OCI-LY1 (cell line): ENCODE measurements around the gene DDO.

Experiments used
- H2AFZ ChIP-seq: fragments of 200-600 bp; sonication (generic), shearing (Covaris generic); 2 replicates; pipeline ENCODE4 v1.6.0; 2014; ENCODE audit warnings: antibody characterized with exemption, mild to moderate bottlenecking, low read length
- H3F3A ChIP-seq: fragments of 200-600 bp; sonication (generic), shearing (Covaris generic); 2 replicates; pipeline ENCODE4 v1.6.0; 2014; ENCODE audit warnings: mild to moderate bottlenecking, antibody characterized with exemption, low read length, moderate library complexity; ENCODE audit not compliant: insufficient read depth
- H3K27ac ChIP-seq: fragments of 200-600 bp; sonication (generic); 2 replicates; pipeline ENCODE4 v1.5.1; 2014; ENCODE audit warnings: low read length, mixed run types, mild to moderate bottlenecking, low read depth; ENCODE audit not compliant: poor library complexity, severe bottlenecking
- H3K27me3 ChIP-seq: fragments of 200-600 bp; sonication (generic); 2 replicates; pipeline ENCODE4 v1.6.0; 2014; ENCODE audit warnings: antibody characterized with exemption, mild to moderate bottlenecking, low read length, moderate library complexity; ENCODE audit not compliant: insufficient read depth
- H3K36me3 ChIP-seq: fragments of 200-600 bp; sonication (generic); 2 replicates; pipeline ENCODE4 v1.6.1; 2014; ENCODE audit warnings: mild to moderate bottlenecking, antibody characterized with exemption, low read length, moderate library complexity, mixed read lengths; ENCODE audit not compliant: insufficient read depth
- H3K4me1 ChIP-seq: fragments of 200-600 bp; sonication (generic); 2 replicates; pipeline ENCODE4 v1.5.1; 2014; ENCODE audit warnings: mild to moderate bottlenecking, low read length, moderate library complexity; ENCODE audit not compliant: insufficient read depth, severe bottlenecking
- H3K4me2 ChIP-seq: fragments of 200-600 bp; sonication (generic), shearing (Covaris generic); 2 replicates; pipeline ENCODE4 v1.6.1; 2014; ENCODE audit warnings: low read length
- H3K4me3 ChIP-seq: fragments of 200-600 bp; sonication (generic); 2 replicates; pipeline ENCODE4 v1.5.1; 2014; ENCODE audit warnings: low read length, low read depth, mild to moderate bottlenecking, mixed read lengths; ENCODE audit not compliant: poor library complexity, severe bottlenecking
- H3K79me2 ChIP-seq: fragments of 200-600 bp; shearing (Covaris generic); 2 replicates; pipeline ENCODE4 v1.6.1; 2016; ENCODE audit warnings: mixed run types, low read length, mixed read lengths; ENCODE audit not compliant: insufficient read depth
- H3K9ac ChIP-seq: fragments of 200-600 bp; sonication (generic), shearing (Covaris generic); 2 replicates; pipeline ENCODE4 v1.6.1; 2014; ENCODE audit warnings: mild to moderate bottlenecking, low read length, mixed read lengths
- H3K9me2 ChIP-seq: fragments of 200-600 bp; sonication (generic), shearing (Covaris generic); 2 replicates; pipeline ENCODE4 v1.6.1; 2014; ENCODE audit warnings: low read depth, mild to moderate bottlenecking, low read length, mixed read lengths
- H3K9me3 ChIP-seq: fragments of 200-600 bp; shearing (Covaris generic); 2 replicates; pipeline ENCODE4 v1.6.1; 2014; ENCODE audit warnings: low read length, mixed read lengths
- H4K20me1 ChIP-seq: fragments of 200-600 bp; sonication (generic), shearing (Covaris generic); 2 replicates; pipeline ENCODE4 v1.6.0; 2016; ENCODE audit warnings: mild to moderate bottlenecking, low read length; ENCODE audit not compliant: insufficient read depth
- CTCF ChIP-seq: fragments of 200-600 bp; sonication (generic), shearing (Covaris generic); IDR thresholded peaks from 2 replicates; pipeline ENCODE4 v1.5.1; 2017; ENCODE audit warnings: mild to moderate bottlenecking, antibody characterized with exemption, low read length, moderate library complexity, mixed read lengths
- EZH2 ChIP-seq: fragments of 200-600 bp; sonication (generic), shearing (Covaris generic); IDR thresholded peaks from 2 replicates; pipeline ENCODE4 v1.8.0; 2017; ENCODE audit warnings: borderline replicate concordance, mixed run types, mild to moderate bottlenecking, antibody characterized with exemption, low read length, moderate library complexity, mixed read lengths

DDO gene

GRCh38 chr6:110355022-110355421 is 60.4 kb downstream of the DDO start:
- Histone ChIP-seq H3K4me1 (no peaks in the 10 kb centered on the region), H3K4me2 (no peak overlapping the region), H3K9me2 (no peaks in the 10 kb centered on the region)

GRCh38 chr6:110354153-110354552 is 61.2 kb downstream of the DDO start:
- Histone ChIP-seq H3K4me3 (no peak overlapping the region), H3K9me3 (no peaks in the 10 kb centered on the region), H3K79me2 (no peaks in the 10 kb centered on the region), H3K4me1 (no peaks in the 10 kb centered on the region), H3K4me2 (no peak overlapping the region), H4K20me1 (no peaks in the 10 kb centered on the region), H3K9me2 (no peaks in the 10 kb centered on the region), H3K36me3 (no peaks in the 10 kb centered on the region), H3F3A (no peaks in the 10 kb centered on the region), H3K9ac (no peak overlapping the region), H3K27me3 (no peaks in the 10 kb centered on the region), H3K27ac (no peak overlapping the region), H2AFZ (no peak overlapping the region)
- no peak for TF ChIP-seq EZH2
- TF ChIP-seq CTCF, result no peak

More at GRCh38 chr6:110355022-110355421, 60.4 kb downstream of the DDO start:
- no peaks in the 10 kb centered on the region for H3K9me3 ChIP-seq
- no peak for TF ChIP-seq EZH2
- TF ChIP-seq CTCF, result no peak
- no peak overlapping the region for H3K4me3 ChIP-seq
- no peaks in the 10 kb centered on the region for H3K79me2 ChIP-seq
- no peaks in the 10 kb centered on the region for H3F3A ChIP-seq
- H2AFZ ChIP-seq, result no peak overlapping the region
- no peak overlapping the region for H3K27ac ChIP-seq
- H3K36me3 ChIP-seq, result no peaks in the 10 kb centered on the region
- no peaks in the 10 kb centered on the region for H4K20me1 ChIP-seq
- H3K9ac ChIP-seq, result no peak overlapping the region
- no peaks in the 10 kb centered on the region for H3K27me3 ChIP-seq

GRCh38 chr6:110353457-110354001 is 61.8 kb downstream of the DDO start:
- no peaks in the 10 kb centered on the region for H4K20me1 ChIP-seq
- no peak overlapping the region for H3K9ac ChIP-seq
- no peaks in the 10 kb centered on the region for H3K4me1 ChIP-seq
- H3K79me2 ChIP-seq, result no peaks in the 10 kb centered on the region
- TF ChIP-seq EZH2 (no peak), CTCF (no peak)
- H3K9me3 ChIP-seq, result no peaks in the 10 kb centered on the region
- H3K9me2 ChIP-seq, result no peaks in the 10 kb centered on the region
- H3F3A ChIP-seq, result no peaks in the 10 kb centered on the region
- H3K27me3 ChIP-seq, result no peaks in the 10 kb centered on the region
- H3K4me2 ChIP-seq, result no peak overlapping the region
- no peaks in the 10 kb centered on the region for H3K36me3 ChIP-seq
- no peak overlapping the region for H3K4me3 ChIP-seq
- H2AFZ ChIP-seq, result no peak overlapping the region
- H3K27ac ChIP-seq, result no peak overlapping the region
